NB4 (cell line): ENCODE measurements around the gene SOHLH1.

Experiments
- POLR2A ChIP-seq: IDR thresholded peaks from 2 replicates; pipeline ENCODE4 v1.6.1; 2011; ENCODE audit warnings: mild to moderate bottlenecking; ENCODE audit not compliant: insufficient read length; ENCODE audit errors: extremely low read depth
- TF ChIP-seq, protein P1 (sequence below): IDR thresholded peaks from one replicate; pipeline ENCODE4 v1.5.1; 2012; ENCODE audit warnings: low read depth, low read length

DNA sequence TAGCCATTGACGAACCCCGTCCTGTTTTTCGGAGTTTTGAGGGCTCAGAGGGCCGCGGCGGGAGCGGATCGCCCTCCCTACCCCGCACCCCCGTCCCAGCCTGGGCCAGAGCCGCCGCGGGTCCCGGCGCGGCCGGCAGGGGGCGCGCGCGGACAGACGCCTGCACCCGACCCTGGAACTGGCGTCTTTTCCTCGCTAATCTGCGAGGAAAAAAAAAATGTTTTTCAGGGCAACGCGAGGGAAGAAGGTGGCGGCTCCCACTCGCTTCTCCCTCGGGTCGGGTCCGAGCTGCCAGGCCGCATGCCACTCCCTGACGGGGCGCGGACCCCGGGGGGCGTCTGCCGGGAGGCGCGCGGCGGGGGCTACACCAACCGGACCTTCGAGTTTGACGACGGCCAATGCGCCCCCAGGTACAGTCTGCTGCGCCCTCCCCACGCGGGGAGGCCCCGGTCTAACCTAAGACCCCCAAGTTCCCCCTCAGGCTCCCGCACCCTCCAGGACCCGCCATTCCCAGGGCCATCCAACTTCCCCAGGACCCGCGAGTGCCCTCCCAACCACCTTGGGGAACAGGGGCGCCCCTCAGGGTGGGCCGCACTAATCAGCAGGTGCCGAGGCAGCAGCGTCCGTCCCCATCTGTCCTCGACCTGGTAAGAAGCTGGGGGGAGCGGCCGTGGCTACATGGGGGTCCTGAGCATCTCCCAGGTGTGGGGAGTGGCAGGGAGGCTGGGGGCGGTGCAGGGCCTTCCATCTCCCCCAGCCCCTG, 2.9 kb upstream of the SOHLH1 start, which contains the start of gene KCNT1:
- TF ChIP-seq, protein P1, sequence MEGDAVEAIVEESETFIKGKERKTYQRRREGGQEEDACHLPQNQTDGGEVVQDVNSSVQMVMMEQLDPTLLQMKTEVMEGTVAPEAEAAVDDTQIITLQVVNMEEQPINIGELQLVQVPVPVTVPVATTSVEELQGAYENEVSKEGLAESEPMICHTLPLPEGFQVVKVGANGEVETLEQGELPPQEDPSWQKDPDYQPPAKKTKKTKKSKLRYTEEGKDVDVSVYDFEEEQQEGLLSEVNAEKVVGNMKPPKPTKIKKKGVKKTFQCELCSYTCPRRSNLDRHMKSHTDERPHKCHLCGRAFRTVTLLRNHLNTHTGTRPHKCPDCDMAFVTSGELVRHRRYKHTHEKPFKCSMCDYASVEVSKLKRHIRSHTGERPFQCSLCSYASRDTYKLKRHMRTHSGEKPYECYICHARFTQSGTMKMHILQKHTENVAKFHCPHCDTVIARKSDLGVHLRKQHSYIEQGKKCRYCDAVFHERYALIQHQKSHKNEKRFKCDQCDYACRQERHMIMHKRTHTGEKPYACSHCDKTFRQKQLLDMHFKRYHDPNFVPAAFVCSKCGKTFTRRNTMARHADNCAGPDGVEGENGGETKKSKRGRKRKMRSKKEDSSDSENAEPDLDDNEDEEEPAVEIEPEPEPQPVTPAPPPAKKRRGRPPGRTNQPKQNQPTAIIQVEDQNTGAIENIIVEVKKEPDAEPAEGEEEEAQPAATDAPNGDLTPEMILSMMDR, result peak; percentile 71
- no peak for TF ChIP-seq POLR2A
